Prostate gland (tissue), 2 donors: ENCODE data around the gene LOXHD1. TPM values are rescaled to one million over a fixed set of nuclear protein-coding genes. Genes with fewer than 3 reads are reported as not detected.
A peak's percentile ranks its signal among the peaks of the same experiment; 100 is the strongest.

Source experiments
- DNase-seq: peaks from one replicate; pipeline ENCODE4 v3.0.0-alpha.2; 2019; ENCODE audit warnings: low spot score
- H3K27ac ChIP-seq, 2 donors: fragments of 200-600 bp; sonication (generic); 2 replicates each; pipeline ENCODE4 v1.5.1; 2017 to 2019
- H3K27me3 ChIP-seq: fragments of 200-600 bp; sonication (generic); replicated peaks from 2 replicates; pipeline ENCODE4 v1.5.1; 2019; ENCODE audit not compliant: insufficient read depth
- H3K36me3 ChIP-seq, 2 donors: fragments of 200-600 bp; sonication (generic); 1 replicate in 1 of 2; 2 replicates in 1 of 2; pipeline versions ENCODE4 v1.5.1 to v1.8.1; 2017 to 2019
- H3K4me1 ChIP-seq: fragments of 200-600 bp; sonication (generic); replicated peaks from 2 replicates; pipeline ENCODE4 v1.5.1; 2019
- H3K4me3 ChIP-seq, 2 donors: fragments of 200-600 bp; sonication (generic); 2 replicates each; pipeline ENCODE4 v1.5.1; 2017 to 2019
- H3K9me3 ChIP-seq: fragments of 200-600 bp; sonication (generic); 2 replicates; pipeline ENCODE4 v1.5.1; 2017
- POLR2A ChIP-seq: fragments of 450-650 bp; IDR thresholded peaks from one replicate; pipeline ENCODE4 v1.6.1; 2016; ENCODE audit warnings: antibody characterized with exemption, mild to moderate bottlenecking
- POLR2AphosphoS5 ChIP-seq: sonication (generic); formaldehyde crosslinking; IDR thresholded peaks from one replicate; pipeline ENCODE4 v1.6.1; 2017; ENCODE audit warnings: antibody characterized with exemption
- WGBS: methylation state at CpG from one replicate; pipeline ENCODE4 v1.1.5; 2018; 5-methylcytosine and 5-hydroxymethylcytosine counted together
- intact Hi-C: fragments of 100-400 bp; cut with DNase I; formaldehyde crosslinking; loops from one replicate; pipeline ENCODE4 v1.14.2; 2022
- total RNA-seq, 2 donors: library from RNA; depleted of rRNA; stranded (reverse); fragments of >200 nt; gene quantifications; one replicate each; pipeline ENCODE4 v1.1.0, GENCODE V29; 2016
- TF ChIP-seq, protein P1 (sequence below), 4 experiments: fragments of 200-600 bp in 2 of 4; fragments of 450-650 bp in 2 of 4; sonication (generic) in 2 of 4; IDR thresholded peaks; 1 replicate in 3 of 4; 2 replicates in 1 of 4; pipeline ENCODE4 v1.5.1; 2016 to 2019; ENCODE audit warnings: antibody characterized with exemption in 4 of 4, mild to moderate bottlenecking in 2 of 4, moderate library complexity in 2 of 4

Gene LOXHD1
- total RNA-seq, 2 donors from 2014 or later: 1.4 TPM; not detected in 1

DNA sequence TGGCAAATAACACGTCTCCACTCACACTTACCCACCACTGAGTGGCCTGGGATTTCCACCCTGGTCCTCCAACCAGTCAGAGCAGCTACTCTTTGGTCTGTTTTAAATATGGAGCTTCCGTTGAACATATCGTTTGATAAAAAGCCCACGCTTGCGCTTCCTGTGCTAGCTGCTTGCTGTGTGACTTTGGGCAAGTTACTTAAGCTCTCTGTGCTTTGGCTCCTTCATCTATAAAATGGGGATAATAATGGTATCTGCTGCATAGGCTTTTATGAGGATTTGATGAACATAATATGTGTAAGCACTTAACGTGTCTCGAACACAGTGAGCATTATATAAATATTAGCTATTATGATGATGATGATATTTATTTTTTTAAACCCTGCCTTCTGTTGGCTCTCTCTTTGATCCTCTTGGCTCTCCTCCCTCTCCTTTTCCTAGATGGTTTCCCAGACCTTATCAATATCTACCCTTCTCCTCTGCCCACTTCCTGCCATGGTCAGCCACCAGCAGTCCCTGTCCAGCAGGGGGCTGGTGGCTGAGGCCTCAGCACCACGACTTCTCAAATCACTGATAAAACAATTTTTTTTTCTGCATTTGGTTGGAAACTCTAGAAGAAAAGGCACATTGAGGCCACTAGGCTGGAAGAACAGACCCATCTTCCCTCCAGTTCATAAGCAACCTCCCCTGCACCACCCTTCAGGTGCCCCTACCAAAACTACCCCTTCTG is 191.9 kb downstream of the LOXHD1 start:
- Histone ChIP-seq H3K4me1 (no peaks in the 10 kb centered on the region), H3K27me3 (no peaks in the 10 kb centered on the region), H3K9me3 (no peaks in the 10 kb centered on the region), H3K36me3 (no peaks in the 10 kb centered on the region), H3K4me3 (no peak overlapping the region), H3K27ac (no peak overlapping the region)
- 84% methylated on average over 8 of the region's 8 CpGs for WGBS
- TF ChIP-seq, protein P1, sequence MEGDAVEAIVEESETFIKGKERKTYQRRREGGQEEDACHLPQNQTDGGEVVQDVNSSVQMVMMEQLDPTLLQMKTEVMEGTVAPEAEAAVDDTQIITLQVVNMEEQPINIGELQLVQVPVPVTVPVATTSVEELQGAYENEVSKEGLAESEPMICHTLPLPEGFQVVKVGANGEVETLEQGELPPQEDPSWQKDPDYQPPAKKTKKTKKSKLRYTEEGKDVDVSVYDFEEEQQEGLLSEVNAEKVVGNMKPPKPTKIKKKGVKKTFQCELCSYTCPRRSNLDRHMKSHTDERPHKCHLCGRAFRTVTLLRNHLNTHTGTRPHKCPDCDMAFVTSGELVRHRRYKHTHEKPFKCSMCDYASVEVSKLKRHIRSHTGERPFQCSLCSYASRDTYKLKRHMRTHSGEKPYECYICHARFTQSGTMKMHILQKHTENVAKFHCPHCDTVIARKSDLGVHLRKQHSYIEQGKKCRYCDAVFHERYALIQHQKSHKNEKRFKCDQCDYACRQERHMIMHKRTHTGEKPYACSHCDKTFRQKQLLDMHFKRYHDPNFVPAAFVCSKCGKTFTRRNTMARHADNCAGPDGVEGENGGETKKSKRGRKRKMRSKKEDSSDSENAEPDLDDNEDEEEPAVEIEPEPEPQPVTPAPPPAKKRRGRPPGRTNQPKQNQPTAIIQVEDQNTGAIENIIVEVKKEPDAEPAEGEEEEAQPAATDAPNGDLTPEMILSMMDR (IDR thresholded peaks at IDR 0.05): peak in 1 of 4 experiments; percentile 4
- TF ChIP-seq POLR2A (no peak), POLR2AphosphoS5 (no peak)
- no peak for DNase-seq
- intact Hi-C loops: no loop called here

DNA sequence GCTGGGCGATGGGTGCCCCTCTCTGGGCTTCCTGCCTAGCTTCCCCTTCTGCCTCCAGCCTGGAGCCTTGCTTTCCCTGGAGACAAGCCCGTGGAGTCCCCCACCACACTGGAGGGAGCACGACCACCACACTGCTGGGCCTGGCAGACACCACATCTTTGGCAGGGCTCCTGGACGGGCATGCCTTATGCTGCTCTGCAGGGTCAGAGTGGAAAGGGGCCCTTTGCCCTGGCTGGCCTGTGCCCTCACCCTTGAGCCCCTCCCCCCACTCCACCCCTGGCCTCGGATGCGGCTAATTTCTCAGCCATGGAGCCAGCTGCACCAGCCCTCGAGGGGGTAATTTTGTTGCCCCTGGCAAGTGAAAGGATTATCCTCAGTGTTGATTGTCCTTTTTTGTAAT is 194.5 kb downstream of the LOXHD1 start:
- Histone ChIP-seq H3K9me3 (no peaks in the 10 kb centered on the region), H3K4me3 (no peak overlapping the region), H3K27ac (no peak overlapping the region), H3K27me3 (no peaks in the 10 kb centered on the region), H3K36me3 (no peaks in the 10 kb centered on the region), H3K4me1 (peaks cover 4% of the 10 kb centered on the region)
- WGBS: 46% methylated on average over 7 of the region's 7 CpGs
- intact Hi-C loops: no loop called here
- TF ChIP-seq, protein P1 (IDR thresholded peaks at IDR 0.05): no peak
- TF ChIP-seq POLR2AphosphoS5 (no peak), POLR2A (no peak)
- no peak for DNase-seq

DNA sequence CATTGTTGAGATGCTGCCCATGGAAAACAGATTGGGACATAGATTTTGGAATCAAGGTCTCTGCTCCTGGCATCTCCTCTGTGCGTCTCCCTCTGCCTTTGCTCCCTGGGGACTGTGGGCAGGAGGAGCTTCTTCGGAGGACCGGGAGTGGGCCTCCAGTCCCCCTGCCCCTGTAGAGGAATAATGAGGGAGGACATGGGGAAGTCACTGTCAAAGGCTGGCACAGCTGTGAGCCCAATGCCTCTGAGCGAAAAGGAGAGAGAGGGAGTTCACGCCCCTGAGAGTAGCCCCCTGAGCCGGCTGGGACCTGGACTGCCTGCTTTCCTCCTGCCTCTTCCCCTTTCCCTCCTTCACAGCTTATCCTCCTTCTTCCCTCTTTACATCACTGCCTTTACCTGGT is 195.0 kb downstream of the LOXHD1 start:
- DNase-seq: no peak
- TF ChIP-seq, protein P1 (IDR thresholded peaks at IDR 0.05): no peak
- TF ChIP-seq POLR2AphosphoS5: no peak
- TF ChIP-seq POLR2A: no peak
- Histone ChIP-seq H3K4me1 (peaks cover 4% of the 10 kb centered on the region), H3K4me3 (no peak overlapping the region), H3K27ac (no peak overlapping the region), H3K36me3 (no peaks in the 10 kb centered on the region), H3K9me3 (no peaks in the 10 kb centered on the region), H3K27me3 (no peaks in the 10 kb centered on the region)
- WGBS: 83% methylated on average over 6 of the region's 6 CpGs
- intact Hi-C loops: no loop called here

DNA sequence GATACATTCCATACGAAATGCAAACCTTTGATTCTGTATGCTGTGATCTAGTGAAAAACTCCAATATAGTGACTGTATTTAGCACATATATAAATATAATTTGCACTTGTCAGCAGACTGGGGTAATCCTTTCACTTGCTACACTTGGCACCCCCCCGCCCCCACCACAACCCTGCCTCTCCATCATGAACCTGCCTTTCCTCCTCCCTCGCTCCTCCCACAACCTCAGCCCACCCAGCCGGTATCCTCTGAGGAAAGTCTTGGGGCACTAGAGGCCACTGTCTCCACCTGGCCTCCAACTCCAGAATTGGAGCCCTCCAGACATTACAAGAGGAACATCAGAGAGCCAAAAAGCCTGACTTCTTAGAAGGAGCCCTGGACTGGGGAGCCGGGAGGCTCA is 196.3 kb downstream of the LOXHD1 start:
- Histone ChIP-seq H3K36me3 (no peaks in the 10 kb centered on the region), H3K4me1 (peaks cover 4% of the 10 kb centered on the region), H3K27ac (no peak overlapping the region), H3K4me3 (no peak overlapping the region), H3K27me3 (no peaks in the 10 kb centered on the region), H3K9me3 (no peaks in the 10 kb centered on the region)
- 84% methylated on average over 5 of the region's 5 CpGs for WGBS
- intact Hi-C loops: no loop called here
- TF ChIP-seq POLR2AphosphoS5 (no peak), POLR2A (no peak)
- TF ChIP-seq, protein P1 (IDR thresholded peaks at IDR 0.05): no peak
- DNase-seq: no peak
